Measurements from ENCODE around the gene INPP5K. TPM values are rescaled to one million over a fixed set of nuclear protein-coding genes. Genes with fewer than 3 reads are reported as not detected.
A peak's percentile ranks its signal among the peaks of the same experiment; 100 is the strongest.

The INPP5K gene
- total RNA-seq, 1 donor from 2014 or later = 19.4 TPM

DNA sequence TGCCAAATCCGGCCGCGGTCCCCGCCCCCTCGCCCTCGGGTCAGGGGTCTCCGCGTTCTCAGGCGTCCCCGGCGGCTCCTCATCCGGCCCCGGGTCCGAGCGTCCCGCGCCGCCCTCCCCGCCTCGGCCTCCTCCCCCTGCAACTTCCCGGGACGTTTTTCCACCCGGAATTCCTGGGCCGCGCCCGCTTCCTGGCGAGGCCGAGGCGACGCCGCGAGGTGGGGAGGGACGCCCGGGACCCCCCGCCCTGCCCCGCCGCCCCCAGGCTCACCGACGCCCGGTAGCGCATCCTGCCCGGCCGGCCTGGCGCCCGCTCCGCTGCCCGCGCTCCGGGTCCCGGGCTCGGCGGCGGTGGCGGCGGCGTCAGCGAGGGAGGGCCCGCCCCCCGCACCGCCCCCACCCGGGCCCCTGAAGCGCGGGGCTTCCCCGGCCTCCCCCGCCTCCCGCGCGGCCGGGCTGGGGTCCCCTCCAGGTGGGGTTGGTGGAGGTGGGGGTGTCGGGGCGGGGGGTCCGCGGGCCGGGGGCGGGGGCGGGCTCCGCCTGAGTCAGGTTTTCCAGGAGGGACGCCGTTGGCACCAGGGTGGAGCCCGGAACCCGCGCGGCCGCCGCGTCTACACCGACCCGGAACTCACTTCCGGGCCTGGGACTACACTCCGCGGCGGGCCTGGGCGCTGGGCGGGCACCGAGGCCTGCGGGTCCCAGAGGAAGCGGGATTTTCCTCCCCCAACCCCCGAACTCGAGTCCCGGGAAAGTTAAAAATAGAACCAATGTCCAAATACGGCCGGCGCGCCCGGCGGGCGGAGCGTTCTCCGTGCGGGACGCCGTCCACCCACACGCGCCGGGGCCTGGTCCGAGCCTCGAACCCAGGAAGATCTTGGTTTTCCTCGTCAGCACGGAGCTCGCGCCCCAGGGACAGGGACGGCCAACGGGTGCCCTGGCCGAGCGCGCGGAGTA is 30.7 kb downstream of the INPP5K start:
- Mint-ChIP-seq H3K4me3 (no peak overlapping the region), H3K4me1 (peaks cover 23% of the 10 kb centered on the region), H3K36me3 (ENCODE audit: low read depth) (no peaks in the 10 kb centered on the region), H3K27me3 (ENCODE audit: low read depth) (no peaks in the 10 kb centered on the region), H3K27ac (ENCODE audit: unreplicated experiment) (no peak overlapping the region), H3K9me3 (no peaks in the 10 kb centered on the region)
- DNase-seq (ENCODE audit: low read depth, low spot score) = peak; percentile 52
- TF ChIP-seq, protein P1, sequence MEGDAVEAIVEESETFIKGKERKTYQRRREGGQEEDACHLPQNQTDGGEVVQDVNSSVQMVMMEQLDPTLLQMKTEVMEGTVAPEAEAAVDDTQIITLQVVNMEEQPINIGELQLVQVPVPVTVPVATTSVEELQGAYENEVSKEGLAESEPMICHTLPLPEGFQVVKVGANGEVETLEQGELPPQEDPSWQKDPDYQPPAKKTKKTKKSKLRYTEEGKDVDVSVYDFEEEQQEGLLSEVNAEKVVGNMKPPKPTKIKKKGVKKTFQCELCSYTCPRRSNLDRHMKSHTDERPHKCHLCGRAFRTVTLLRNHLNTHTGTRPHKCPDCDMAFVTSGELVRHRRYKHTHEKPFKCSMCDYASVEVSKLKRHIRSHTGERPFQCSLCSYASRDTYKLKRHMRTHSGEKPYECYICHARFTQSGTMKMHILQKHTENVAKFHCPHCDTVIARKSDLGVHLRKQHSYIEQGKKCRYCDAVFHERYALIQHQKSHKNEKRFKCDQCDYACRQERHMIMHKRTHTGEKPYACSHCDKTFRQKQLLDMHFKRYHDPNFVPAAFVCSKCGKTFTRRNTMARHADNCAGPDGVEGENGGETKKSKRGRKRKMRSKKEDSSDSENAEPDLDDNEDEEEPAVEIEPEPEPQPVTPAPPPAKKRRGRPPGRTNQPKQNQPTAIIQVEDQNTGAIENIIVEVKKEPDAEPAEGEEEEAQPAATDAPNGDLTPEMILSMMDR (conservative IDR thresholded peaks at IDR 0.05) = no peak

DNA sequence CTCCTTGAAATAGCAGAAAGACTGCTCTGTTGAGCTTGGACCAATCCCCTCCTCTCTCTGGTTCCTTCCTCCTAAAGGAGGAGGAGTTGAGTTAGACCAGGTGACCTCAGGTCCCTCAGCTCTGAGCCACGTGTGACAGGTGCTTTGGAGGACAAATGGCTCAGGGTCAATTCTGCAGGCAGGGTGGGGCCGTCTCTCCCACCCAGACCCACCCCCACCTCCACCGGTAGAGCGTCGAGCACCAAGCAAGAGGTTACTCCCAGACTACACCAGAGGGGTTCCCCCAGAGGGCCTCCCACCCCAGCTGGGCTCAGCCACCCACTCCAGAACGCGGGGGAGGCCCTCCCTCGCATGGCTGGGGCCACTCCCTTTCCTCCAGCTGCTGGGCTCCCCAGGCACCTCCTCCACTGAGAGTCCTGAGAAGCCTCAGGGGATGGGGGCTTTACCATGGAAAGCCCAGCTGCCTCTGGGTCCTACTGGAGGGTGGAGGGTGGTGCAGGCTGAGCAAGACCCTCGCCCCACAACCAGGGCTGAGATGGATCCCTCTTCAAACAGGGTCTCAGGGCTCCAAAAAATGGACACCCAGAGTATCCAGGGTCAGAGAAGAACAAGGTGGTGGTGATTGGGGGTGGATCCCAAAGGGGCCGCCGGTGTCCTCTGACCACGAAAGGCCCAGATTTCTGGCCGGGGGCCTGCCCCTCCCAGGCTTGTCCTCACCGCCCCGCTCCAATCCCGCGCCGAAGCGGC is 31.6 kb downstream of the INPP5K start:
- H3K4me3 Mint-ChIP-seq = peak overlapping the region; percentile 91
- H3K36me3 Mint-ChIP-seq (ENCODE audit: low read depth) = no peaks in the 10 kb centered on the region
- peak; percentile 31 for DNase-seq (ENCODE audit: low read depth, low spot score)
- H3K4me1 Mint-ChIP-seq = peaks cover 17% of the 10 kb centered on the region
- TF ChIP-seq, protein P1 (conservative IDR thresholded peaks at IDR 0.05) = peak; percentile 50
- H3K9me3 Mint-ChIP-seq = no peaks in the 10 kb centered on the region
- no peaks in the 10 kb centered on the region for H3K27me3 Mint-ChIP-seq (ENCODE audit: low read depth)
- H3K27ac Mint-ChIP-seq (ENCODE audit: unreplicated experiment) = no peak overlapping the region

DNA sequence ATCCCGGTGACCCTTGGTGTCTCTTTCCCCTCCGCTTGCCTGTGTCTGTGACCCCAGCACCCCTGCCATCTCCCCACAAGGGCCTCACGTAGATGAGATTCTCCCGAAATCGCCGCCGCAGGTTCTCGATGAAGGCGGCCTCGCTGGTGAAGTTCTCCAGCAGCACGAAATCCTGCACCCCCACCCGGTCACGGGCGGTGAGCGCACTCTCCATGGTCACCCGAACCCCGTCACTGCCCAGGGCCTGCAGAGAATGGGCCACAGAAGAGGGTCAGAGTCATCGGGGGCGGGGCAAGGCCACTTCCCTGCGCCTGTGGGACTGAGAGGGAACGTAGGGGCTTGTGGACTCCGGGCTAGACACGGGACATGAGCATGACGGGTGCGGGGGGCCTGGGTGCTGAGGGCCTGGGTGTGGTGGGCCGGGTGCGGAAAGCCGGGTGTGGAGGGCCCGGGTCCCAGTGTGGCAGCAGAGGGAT is 32.3 kb downstream of the INPP5K start:
- Mint-ChIP-seq H3K36me3 (ENCODE audit: low read depth) (no peaks in the 10 kb centered on the region), H3K27ac (ENCODE audit: unreplicated experiment) (no peak overlapping the region), H3K9me3 (no peaks in the 10 kb centered on the region), H3K27me3 (ENCODE audit: low read depth) (no peaks in the 10 kb centered on the region), H3K4me3 (peak overlapping the region; percentile 64), H3K4me1 (peaks cover 15% of the 10 kb centered on the region)
- DNase-seq (ENCODE audit: low read depth, low spot score) = no peak
- TF ChIP-seq, protein P1 (conservative IDR thresholded peaks at IDR 0.05) = no peak

DNA sequence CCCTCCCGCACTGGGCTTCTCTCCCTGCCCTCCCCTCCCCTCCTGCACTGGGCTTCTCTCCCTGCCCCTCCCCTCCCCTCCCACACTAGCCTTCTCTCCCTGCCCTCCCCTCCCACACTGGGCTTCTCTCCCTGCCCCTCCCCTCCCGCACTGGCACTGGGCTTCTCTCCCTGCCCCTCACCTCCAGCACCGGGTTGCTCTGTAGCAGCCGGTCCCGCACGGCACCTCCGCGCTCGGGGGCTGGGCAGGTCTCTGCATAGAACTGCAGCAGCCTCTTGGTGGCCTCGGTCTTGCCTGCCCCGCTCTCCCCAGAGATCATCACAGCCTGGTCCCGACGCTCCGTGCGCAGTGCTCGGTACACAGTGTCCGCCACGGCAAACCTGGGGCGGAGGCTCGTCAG is 33.7 kb downstream of the INPP5K start:
- H3K9me3 Mint-ChIP-seq = no peaks in the 10 kb centered on the region
- DNase-seq (ENCODE audit: low read depth, low spot score) = no peak
- no peaks in the 10 kb centered on the region for H3K36me3 Mint-ChIP-seq (ENCODE audit: low read depth)
- TF ChIP-seq, protein P1 (conservative IDR thresholded peaks at IDR 0.05) = no peak
- no peaks in the 10 kb centered on the region for H3K27me3 Mint-ChIP-seq (ENCODE audit: low read depth)
- no peak overlapping the region for H3K4me3 Mint-ChIP-seq
- H3K4me1 Mint-ChIP-seq = peaks cover 7% of the 10 kb centered on the region
- no peak overlapping the region for H3K27ac Mint-ChIP-seq (ENCODE audit: unreplicated experiment)

DNA sequence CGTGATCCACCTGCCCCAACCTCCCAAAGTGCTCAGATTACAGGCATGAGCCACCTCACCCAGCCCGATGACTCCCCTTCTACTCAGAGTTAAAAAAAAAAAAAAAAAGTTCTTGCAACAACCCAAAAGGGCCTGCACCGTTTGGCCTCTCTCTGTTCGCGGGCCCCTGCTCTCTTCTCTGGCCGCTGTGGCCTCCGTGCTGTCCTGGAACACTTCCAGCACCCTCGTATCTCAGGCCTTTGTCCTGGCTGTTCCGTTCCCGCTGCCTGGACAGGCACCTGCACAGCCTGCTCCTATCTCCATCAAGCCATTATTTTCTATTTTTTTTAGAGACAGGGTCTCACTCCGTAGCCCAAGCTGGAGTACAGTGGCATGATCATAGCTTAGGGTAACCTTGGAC is 34.7 kb downstream of the INPP5K start:
- TF ChIP-seq, protein P1 (conservative IDR thresholded peaks at IDR 0.05) = no peak
- H3K27ac Mint-ChIP-seq (ENCODE audit: unreplicated experiment) = no peak overlapping the region
- DNase-seq (ENCODE audit: low read depth, low spot score) = no peak
- H3K36me3 Mint-ChIP-seq (ENCODE audit: low read depth) = no peaks in the 10 kb centered on the region
- H3K4me1 Mint-ChIP-seq = peaks cover 7% of the 10 kb centered on the region
- H3K4me3 Mint-ChIP-seq = no peak overlapping the region
- no peaks in the 10 kb centered on the region for H3K9me3 Mint-ChIP-seq
- no peaks in the 10 kb centered on the region for H3K27me3 Mint-ChIP-seq (ENCODE audit: low read depth)

All from neural crest cell (in vitro differentiated cells).